Gastrocnemius medialis (tissue), 4 donors: Measurements from ENCODE around the gene C22orf31.

Experiments used
- POLR2A ChIP-seq, 2 donors: fragments of 450-650 bp; IDR thresholded peaks; one replicate each; pipeline ENCODE4 v1.6.1; 2017; ENCODE audit warnings: antibody characterized with exemption in 2 of 2, mild to moderate bottlenecking in 2 of 2, moderate library complexity in 2 of 2
- TF ChIP-seq, protein P1 (sequence below), 5 experiments: fragments of 450-650 bp in 3 of 5; fragments of 200-600 bp in 2 of 5; sonication (generic) in 2 of 5; IDR thresholded peaks in 4 of 5; conservative IDR thresholded peaks in 1 of 5; 1 replicate in 4 of 5; 2 replicates in 1 of 5; pipeline ENCODE4 v1.5.1; 2016 to 2019; ENCODE audit warnings: antibody characterized with exemption in 5 of 5, mild to moderate bottlenecking in 3 of 5, moderate library complexity in 3 of 5

DNA sequence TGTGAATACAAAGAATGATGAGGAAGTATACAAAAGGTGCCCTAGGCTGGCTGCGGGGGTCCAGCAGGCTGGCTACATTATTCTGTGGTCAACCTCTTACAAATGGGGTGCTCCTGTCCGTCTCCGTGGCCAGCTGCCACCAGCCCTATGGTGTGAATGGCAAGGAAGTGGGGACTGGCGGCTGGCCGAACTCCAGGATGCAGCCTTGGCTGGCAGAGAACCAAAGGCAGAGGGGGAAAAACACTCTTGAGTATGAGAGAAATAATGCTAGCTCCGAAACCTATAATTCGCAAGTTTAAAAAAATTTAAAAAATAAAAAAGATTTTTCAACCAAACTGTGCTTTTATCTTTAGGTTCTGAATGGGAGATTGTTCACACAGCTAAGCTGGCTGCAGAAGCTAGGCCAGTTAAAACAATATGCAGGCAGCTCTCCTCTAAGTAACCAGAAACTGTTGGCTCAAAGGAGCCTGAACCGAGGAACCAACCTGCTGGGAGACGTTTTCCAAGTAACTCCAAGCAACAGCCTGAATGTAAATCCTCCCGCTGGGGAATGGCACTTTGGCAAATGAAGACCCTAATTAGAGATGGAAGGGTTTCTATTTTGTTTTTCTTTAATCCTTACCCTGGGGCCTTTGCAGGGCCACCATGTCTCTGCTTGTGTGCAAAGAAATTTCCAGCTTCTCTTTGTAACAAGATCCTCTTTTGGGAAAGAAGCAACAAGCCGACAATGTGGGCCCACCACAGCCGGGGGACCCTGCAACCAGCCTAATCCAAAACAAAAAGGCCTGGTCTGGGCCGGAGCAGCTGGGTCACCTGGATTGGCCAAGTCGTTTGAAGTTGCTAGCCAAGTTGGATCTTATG, 50.2 kb downstream of the C22orf31 start:
- TF ChIP-seq POLR2A (IDR thresholded peaks at IDR 0.05) = no peak
- TF ChIP-seq, protein P1, sequence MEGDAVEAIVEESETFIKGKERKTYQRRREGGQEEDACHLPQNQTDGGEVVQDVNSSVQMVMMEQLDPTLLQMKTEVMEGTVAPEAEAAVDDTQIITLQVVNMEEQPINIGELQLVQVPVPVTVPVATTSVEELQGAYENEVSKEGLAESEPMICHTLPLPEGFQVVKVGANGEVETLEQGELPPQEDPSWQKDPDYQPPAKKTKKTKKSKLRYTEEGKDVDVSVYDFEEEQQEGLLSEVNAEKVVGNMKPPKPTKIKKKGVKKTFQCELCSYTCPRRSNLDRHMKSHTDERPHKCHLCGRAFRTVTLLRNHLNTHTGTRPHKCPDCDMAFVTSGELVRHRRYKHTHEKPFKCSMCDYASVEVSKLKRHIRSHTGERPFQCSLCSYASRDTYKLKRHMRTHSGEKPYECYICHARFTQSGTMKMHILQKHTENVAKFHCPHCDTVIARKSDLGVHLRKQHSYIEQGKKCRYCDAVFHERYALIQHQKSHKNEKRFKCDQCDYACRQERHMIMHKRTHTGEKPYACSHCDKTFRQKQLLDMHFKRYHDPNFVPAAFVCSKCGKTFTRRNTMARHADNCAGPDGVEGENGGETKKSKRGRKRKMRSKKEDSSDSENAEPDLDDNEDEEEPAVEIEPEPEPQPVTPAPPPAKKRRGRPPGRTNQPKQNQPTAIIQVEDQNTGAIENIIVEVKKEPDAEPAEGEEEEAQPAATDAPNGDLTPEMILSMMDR (IDR thresholded peaks at IDR 0.05 in 4 of 5, conservative IDR thresholded peaks at IDR 0.05 in 1 of 5) = no peak
